Measurements from ENCODE around the gene CCN5.
A peak's percentile ranks its signal among the peaks of the same experiment; 100 is the strongest.

Gene CCN5

GRCh38 chr20:44769481-44769863 lies 54.3 kb downstream of the CCN5 start:
- no peak for DNase-seq (ENCODE audit: low read depth, low spot score)
- H3K4me3 ChIP-seq (ENCODE audit: insufficient read length, low read depth): no peak overlapping the region
- H3K9ac ChIP-seq (ENCODE audit: insufficient read length, low read depth): no peak overlapping the region
- H3K9me3 ChIP-seq (ENCODE audit: insufficient read depth, low read length): no peaks in the 10 kb centered on the region
- no peaks in the 10 kb centered on the region for H3K36me3 ChIP-seq (ENCODE audit: insufficient read depth, insufficient read length, low read length)
- no peaks in the 10 kb centered on the region for H3K27me3 ChIP-seq (ENCODE audit: insufficient read depth, insufficient read length)
- peaks cover 16% of the 10 kb centered on the region for H3K4me1 ChIP-seq (ENCODE audit: insufficient read depth, insufficient read length)
- TF ChIP-seq YY1 (IDR thresholded peaks at IDR 0.05; ENCODE audit: insufficient read depth, insufficient read length) (no peak), ZNF274 (IDR thresholded peaks at IDR 0.05; ENCODE audit: low read depth, low read length) (no peak)

- no peaks in the 10 kb centered on the region for H3K9me3 ChIP-seq (ENCODE audit: insufficient read depth, low read length)
- H3K9ac ChIP-seq (ENCODE audit: insufficient read length, low read depth): no peak overlapping the region
- H3K27me3 ChIP-seq (ENCODE audit: insufficient read depth, insufficient read length): no peaks in the 10 kb centered on the region
- no peak for TF ChIP-seq ZNF274 (IDR thresholded peaks at IDR 0.05; ENCODE audit: low read depth, low read length)
- TF ChIP-seq YY1 (IDR thresholded peaks at IDR 0.05; ENCODE audit: insufficient read depth, insufficient read length): no peak
- H3K36me3 ChIP-seq (ENCODE audit: insufficient read depth, insufficient read length, low read length): no peaks in the 10 kb centered on the region
- DNase-seq (ENCODE audit: low read depth, low spot score): no peak
- H3K4me1 ChIP-seq (ENCODE audit: insufficient read depth, insufficient read length): peaks cover 13% of the 10 kb centered on the region
- H3K4me3 ChIP-seq (ENCODE audit: insufficient read length, low read depth): no peak overlapping the region
Observed at GRCh38 chr20:44770484-44771171, 55.5 kb downstream of the CCN5 start.

DNA sequence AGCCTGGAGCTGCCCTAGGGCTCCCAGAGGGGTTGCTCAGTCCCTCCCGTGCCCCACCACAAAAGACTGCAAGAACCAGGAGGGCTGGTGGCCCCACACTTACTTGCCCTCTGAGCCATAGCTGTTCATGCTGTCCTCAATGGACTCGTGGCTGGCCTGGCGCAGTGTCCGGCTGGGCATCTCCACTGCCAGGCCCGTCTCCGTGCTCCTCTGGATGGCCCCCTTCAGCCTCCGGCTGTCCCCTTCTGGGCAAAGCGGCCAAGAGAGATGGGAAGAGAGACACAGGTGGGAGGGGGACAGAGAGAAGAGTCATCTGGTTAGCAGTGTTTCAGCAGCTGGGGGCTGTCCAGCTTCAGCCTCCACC lies 56.0 kb downstream of the CCN5 start:
- no peaks in the 10 kb centered on the region for H3K27me3 ChIP-seq (ENCODE audit: insufficient read depth, insufficient read length)

DNA sequence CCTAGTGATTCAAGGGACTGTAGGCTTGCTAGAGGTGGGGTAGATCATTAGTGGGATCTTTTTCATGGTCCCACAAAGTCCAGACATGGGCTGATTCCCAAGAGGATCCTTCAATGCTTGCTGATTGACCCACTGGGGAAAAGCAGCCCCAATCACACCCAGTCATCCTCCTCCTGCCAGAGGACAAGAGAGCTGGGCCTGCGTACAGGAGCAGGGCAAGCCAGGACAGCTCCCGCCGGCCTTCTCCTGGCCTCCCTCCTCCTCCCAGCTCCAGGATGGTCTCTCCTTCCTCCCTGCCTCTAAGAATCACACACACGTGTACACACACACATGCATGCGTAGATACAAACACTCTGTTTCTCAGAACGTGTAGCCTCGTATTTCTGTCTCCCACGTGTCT lies 57.5 kb downstream of the CCN5 start:
- DNase-seq (ENCODE audit: low read depth, low spot score): no peak
- no peaks in the 10 kb centered on the region for H3K36me3 ChIP-seq (ENCODE audit: insufficient read depth, insufficient read length, low read length)
- peaks cover 2% of the 10 kb centered on the region for H3K4me1 ChIP-seq (ENCODE audit: insufficient read depth, insufficient read length)
- TF ChIP-seq ZNF274 (IDR thresholded peaks at IDR 0.05; ENCODE audit: low read depth, low read length) (no peak), YY1 (IDR thresholded peaks at IDR 0.05; ENCODE audit: insufficient read depth, insufficient read length) (no peak), SUZ12 (IDR thresholded peaks at IDR 0.05; ENCODE audit: extremely low read depth, insufficient read depth, insufficient read length) (no peak)
- H3K9ac ChIP-seq (ENCODE audit: insufficient read length, low read depth): no peak overlapping the region
- no peaks in the 10 kb centered on the region for H3K27me3 ChIP-seq (ENCODE audit: insufficient read depth, insufficient read length)
- H3K9me3 ChIP-seq (ENCODE audit: insufficient read depth, low read length): no peaks in the 10 kb centered on the region
- H3K4me3 ChIP-seq (ENCODE audit: insufficient read length, low read depth): no peak overlapping the region

More for the DNA sequence above, 56.0 kb downstream of the CCN5 start:
- H3K9ac ChIP-seq (ENCODE audit: insufficient read length, low read depth): no peak overlapping the region
- no peaks in the 10 kb centered on the region for H3K9me3 ChIP-seq (ENCODE audit: insufficient read depth, low read length)
- H3K4me3 ChIP-seq (ENCODE audit: insufficient read length, low read depth): no peak overlapping the region
- peaks cover 9% of the 10 kb centered on the region for H3K4me1 ChIP-seq (ENCODE audit: insufficient read depth, insufficient read length)
- no peak for DNase-seq (ENCODE audit: low read depth, low spot score)
- TF ChIP-seq SUZ12 (IDR thresholded peaks at IDR 0.05; ENCODE audit: extremely low read depth, insufficient read depth, insufficient read length): no peak
- no peak for TF ChIP-seq YY1 (IDR thresholded peaks at IDR 0.05; ENCODE audit: insufficient read depth, insufficient read length)
- no peak for TF ChIP-seq ZNF274 (IDR thresholded peaks at IDR 0.05; ENCODE audit: low read depth, low read length)
- no peaks in the 10 kb centered on the region for H3K36me3 ChIP-seq (ENCODE audit: insufficient read depth, insufficient read length, low read length)

- no peak overlapping the region for H3K4me3 ChIP-seq (ENCODE audit: insufficient read length, low read depth)
- H3K27me3 ChIP-seq (ENCODE audit: insufficient read depth, insufficient read length): no peaks in the 10 kb centered on the region
- no peaks in the 10 kb centered on the region for H3K9me3 ChIP-seq (ENCODE audit: insufficient read depth, low read length)
- no peak for DNase-seq (ENCODE audit: low read depth, low spot score)
- TF ChIP-seq ZNF274 (IDR thresholded peaks at IDR 0.05; ENCODE audit: low read depth, low read length): no peak
- TF ChIP-seq YY1 (IDR thresholded peaks at IDR 0.05; ENCODE audit: insufficient read depth, insufficient read length): no peak
- TF ChIP-seq SUZ12 (IDR thresholded peaks at IDR 0.05; ENCODE audit: extremely low read depth, insufficient read depth, insufficient read length): no peak
- H3K4me1 ChIP-seq (ENCODE audit: insufficient read depth, insufficient read length): peaks cover 2% of the 10 kb centered on the region
- H3K9ac ChIP-seq (ENCODE audit: insufficient read length, low read depth): no peak overlapping the region
- no peaks in the 10 kb centered on the region for H3K36me3 ChIP-seq (ENCODE audit: insufficient read depth, insufficient read length, low read length)
Observed at GRCh38 chr20:44773070-44773829, 58.1 kb downstream of the CCN5 start.

DNA sequence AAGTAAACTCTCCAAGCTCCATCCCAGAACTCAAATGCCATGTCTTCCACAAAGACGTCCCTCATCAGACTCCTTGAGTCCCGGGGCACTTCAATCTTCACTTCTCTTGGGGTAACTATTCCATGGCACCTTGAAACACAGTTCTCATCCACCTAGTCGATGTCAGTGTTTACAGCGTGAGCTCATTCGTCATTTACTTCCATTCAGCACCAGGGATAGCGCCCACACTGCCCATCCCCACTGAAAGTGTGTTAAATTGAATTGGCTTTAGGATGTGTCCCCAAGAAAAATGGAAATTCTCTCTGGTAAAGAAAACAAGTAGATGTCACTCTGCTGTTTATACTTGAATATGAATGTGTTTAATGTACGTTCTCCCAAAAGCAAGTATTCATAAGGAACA lies 61.8 kb downstream of the CCN5 start:
- Histone ChIP-seq H3K9me3 (ENCODE audit: insufficient read depth, low read length) (no peaks in the 10 kb centered on the region), H3K4me3 (ENCODE audit: insufficient read length, low read depth) (no peak overlapping the region), H3K9ac (ENCODE audit: insufficient read length, low read depth) (no peak overlapping the region), H3K27me3 (ENCODE audit: insufficient read depth, insufficient read length) (no peaks in the 10 kb centered on the region), H3K36me3 (ENCODE audit: insufficient read depth, insufficient read length, low read length) (no peaks in the 10 kb centered on the region), H3K4me1 (ENCODE audit: insufficient read depth, insufficient read length) (no peaks in the 10 kb centered on the region)
- TF ChIP-seq YY1 (IDR thresholded peaks at IDR 0.05; ENCODE audit: insufficient read depth, insufficient read length): no peak
- TF ChIP-seq SUZ12 (IDR thresholded peaks at IDR 0.05; ENCODE audit: extremely low read depth, insufficient read depth, insufficient read length): no peak
- TF ChIP-seq ZNF274 (IDR thresholded peaks at IDR 0.05; ENCODE audit: low read depth, low read length): no peak
- peak; percentile 28 for DNase-seq (ENCODE audit: low read depth, low spot score)

Data from NT2/D1 (cell line).